Liver (tissue), 9 donors: ENCODE results near the gene GABARAP. TPM values are rescaled to one million over a fixed set of nuclear protein-coding genes. Genes with fewer than 3 reads are reported as not detected.

ENCODE experiments used
- DNase-seq: peaks from one replicate; pipeline ENCODE4 v3.0.0-alpha.2; 2017; ENCODE audit warnings: low spot score
- H3K27ac ChIP-seq, 2 donors: one replicate each; pipeline ENCODE4 v1.7.0; 2013; ENCODE audit warnings: inconsistent platforms in 2 of 2, low read length in 2 of 2, control low read depth in 1 of 2, low read depth in 1 of 2, mild to moderate bottlenecking in 1 of 2
- H3K27me3 ChIP-seq, 4 donors: one replicate each; pipeline versions ENCODE4 v1.6.1 to v1.7.0; 2013; ENCODE audit warnings: low read length in 3 of 4, inconsistent platforms in 1 of 4, mild to moderate bottlenecking in 1 of 4, moderate library complexity in 1 of 4; ENCODE audit not compliant: control insufficient read depth in 4 of 4, insufficient read depth in 4 of 4
- H3K36me3 ChIP-seq, 4 donors: one replicate each; pipeline versions ENCODE4 v1.6.1 to v1.7.0; 2013; ENCODE audit warnings: low read length in 3 of 4, mild to moderate bottlenecking in 3 of 4, low read depth in 1 of 4, moderate library complexity in 1 of 4; ENCODE audit not compliant: control insufficient read depth in 4 of 4, insufficient read depth in 3 of 4
- H3K4me1 ChIP-seq, 4 donors: one replicate each; pipeline versions ENCODE4 v1.6.1 to v1.7.0; 2013; ENCODE audit warnings: low read length in 3 of 4, mild to moderate bottlenecking in 3 of 4, moderate library complexity in 1 of 4; ENCODE audit not compliant: control insufficient read depth in 4 of 4, insufficient read depth in 4 of 4
- H3K4me3 ChIP-seq, 3 donors: one replicate each; pipeline versions ENCODE4 v1.6.1 to v1.7.0; 2013; ENCODE audit warnings: low read length in 3 of 3, control low read depth in 1 of 3, low read depth in 1 of 3, mild to moderate bottlenecking in 1 of 3
- H3K9ac ChIP-seq, 2 donors: one replicate each; pipeline ENCODE4 v1.7.0; 2013; ENCODE audit warnings: low read length in 2 of 2, mild to moderate bottlenecking in 2 of 2, moderate library complexity in 2 of 2, control low read depth in 1 of 2, low read depth in 1 of 2
- H3K9me3 ChIP-seq, 4 donors: one replicate each; pipeline versions ENCODE4 v1.6.1 to v1.7.0; 2013; ENCODE audit warnings: low read length in 3 of 4; ENCODE audit not compliant: control insufficient read depth in 4 of 4
- ATF3 ChIP-seq: IDR thresholded peaks from 2 replicates; pipeline ENCODE4 v1.6.1; 2016; ENCODE audit warnings: antibody characterized with exemption
- EGR1 ChIP-seq, 2 donors: IDR thresholded peaks; 2 replicates each; pipeline ENCODE4 v1.6.1; 2016 to 2018; ENCODE audit warnings: antibody characterized with exemption in 2 of 2, low read depth in 2 of 2
- FOXA1 ChIP-seq: IDR thresholded peaks from 2 replicates; pipeline ENCODE4 v1.6.1; 2016; ENCODE audit warnings: antibody characterized with exemption
- FOXA2 ChIP-seq: IDR thresholded peaks from 2 replicates; pipeline ENCODE4 v1.6.1; 2016; ENCODE audit warnings: antibody characterized with exemption
- GABPA ChIP-seq, 2 donors: IDR thresholded peaks in 1 of 2; conservative IDR thresholded peaks in 1 of 2; 2 replicates each; pipeline ENCODE4 v1.6.1; 2016; ENCODE audit warnings: antibody characterized with exemption in 2 of 2, mild to moderate bottlenecking in 1 of 2, moderate library complexity in 1 of 2
- HNF4A ChIP-seq, 2 donors: conservative IDR thresholded peaks; 2 replicates each; pipeline ENCODE4 v1.6.1; 2016; ENCODE audit warnings: antibody characterized with exemption in 2 of 2, mild to moderate bottlenecking in 2 of 2
- HNF4G ChIP-seq: IDR thresholded peaks from 2 replicates; pipeline ENCODE4 v1.6.1; 2016; ENCODE audit warnings: antibody characterized with exemption
- JUND ChIP-seq, 2 donors: IDR thresholded peaks; 2 replicates each; pipeline ENCODE4 v1.6.1; 2016; ENCODE audit warnings: antibody characterized with exemption in 2 of 2
- NR2F2 ChIP-seq: IDR thresholded peaks from 2 replicates; pipeline ENCODE4 v1.6.1; 2016; ENCODE audit warnings: antibody characterized with exemption
- RAD21 ChIP-seq, 2 donors: IDR thresholded peaks; 2 replicates each; pipeline ENCODE4 v1.6.1; 2016; ENCODE audit warnings: antibody characterized with exemption in 2 of 2, mild to moderate bottlenecking in 2 of 2
- RXRA ChIP-seq, 2 donors: IDR thresholded peaks; 2 replicates each; pipeline ENCODE4 v1.6.1; 2017 to 2018; ENCODE audit warnings: antibody characterized with exemption in 2 of 2, mild to moderate bottlenecking in 1 of 2
- SP1 ChIP-seq: IDR thresholded peaks from 2 replicates; pipeline ENCODE4 v1.6.1; 2018; ENCODE audit warnings: antibody characterized with exemption, mild to moderate bottlenecking
- TAF1 ChIP-seq: conservative IDR thresholded peaks from 2 replicates; pipeline ENCODE4 v1.6.1; 2016; ENCODE audit warnings: antibody characterized with exemption, mild to moderate bottlenecking
- YY1 ChIP-seq: IDR thresholded peaks from 2 replicates; pipeline ENCODE4 v1.6.1; 2016; ENCODE audit warnings: antibody characterized with exemption, mild to moderate bottlenecking
- WGBS: extraction: QIAGEN DNeasy Blood & Tissue Kit; methylation state at CpG from one replicate; pipeline ENCODE4 v1.1.7; 2013; 5-methylcytosine and 5-hydroxymethylcytosine counted together
- polyA plus RNA-seq, 2 donors: library from polyadenylated mRNA; stranded (reverse) in 1 of 2; unstranded in 1 of 2; fragments of 200-250 nt in 1 of 2; fragments of >200 nt in 1 of 2; fragmentation: Nextera tagmentation in 1 of 2; extraction: Ambion mirVana in 1 of 2; gene quantifications; one replicate each; pipeline versions ENCODE4 v1.2.1 to v1.2.3, GENCODE V29; 2013 to 2015
- total RNA-seq, 2 donors: library from RNA; depleted of rRNA; stranded (reverse); fragments of >200 nt; gene quantifications; one replicate each; pipeline ENCODE4 v1.2.3, GENCODE V29; 2014
- TF ChIP-seq, protein P1 (sequence below): IDR thresholded peaks from 2 replicates; pipeline ENCODE4 v1.6.1; 2016; ENCODE audit warnings: antibody characterized with exemption
- TF ChIP-seq, protein P2 (sequence below): fragments of 150-350 bp; IDR thresholded peaks from 2 replicates; pipeline ENCODE4 v1.5.1; 2017; ENCODE audit warnings: improper control_type of control experiment, low read depth, low read length; ENCODE audit not compliant: missing input control
- TF ChIP-seq, protein P3 (sequence below): IDR thresholded peaks from 2 replicates; pipeline ENCODE4 v1.6.1; 2016; ENCODE audit warnings: antibody characterized with exemption
- donor health status: healthy.
- donor health status: healthy.
- donor health status: healthy.
- donor health status: healthy.
- donor health status: healthy.

Gene GABARAP
- total and polyA plus RNA-seq, 4 donors: 74.4 to 489 (median 205) TPM

- Histone ChIP-seq H3K27me3 (no peaks in the 10 kb centered on the region), H3K9me3 (no peaks in the 10 kb centered on the region), H3K36me3 (peaks cover 12 to 47% (median 31%) of the 10 kb centered on the region in 4 donors), H3K4me1 (peaks cover 12 to 55% (median 41%) of the 10 kb centered on the region in 4 donors), H3K9ac (peak overlapping the region; percentile 78 to 79), H3K4me3 (peak overlapping the region; percentile 79 to 82 (median 82)), H3K27ac (peak overlapping the region; percentile 99)
- WGBS: 10% methylated on average over 11 of the region's 11 CpGs
- TF ChIP-seq TAF1 (no peak), RXRA (IDR thresholded peaks at IDR 0.05) (peak in 1 of 2 donors; percentile 61), EGR1 (IDR thresholded peaks at IDR 0.05; ENCODE audit: low read depth in 2 of 2) (no peak), SP1 (peak; percentile 66), FOXA2 (no peak), HNF4G (no peak), RAD21 (IDR thresholded peaks at IDR 0.05) (peak; percentile 59 to 69), HNF4A (conservative IDR thresholded peaks at IDR 0.05) (no peak), JUND (IDR thresholded peaks at IDR 0.05) (no peak), GABPA (IDR thresholded peaks at IDR 0.05 in 1 of 2, conservative IDR thresholded peaks at IDR 0.05 in 1 of 2) (peak in 1 of 2 donors; percentile 41), NR2F2 (no peak), ATF3 (peak; percentile 13)
- TF ChIP-seq, protein P1, sequence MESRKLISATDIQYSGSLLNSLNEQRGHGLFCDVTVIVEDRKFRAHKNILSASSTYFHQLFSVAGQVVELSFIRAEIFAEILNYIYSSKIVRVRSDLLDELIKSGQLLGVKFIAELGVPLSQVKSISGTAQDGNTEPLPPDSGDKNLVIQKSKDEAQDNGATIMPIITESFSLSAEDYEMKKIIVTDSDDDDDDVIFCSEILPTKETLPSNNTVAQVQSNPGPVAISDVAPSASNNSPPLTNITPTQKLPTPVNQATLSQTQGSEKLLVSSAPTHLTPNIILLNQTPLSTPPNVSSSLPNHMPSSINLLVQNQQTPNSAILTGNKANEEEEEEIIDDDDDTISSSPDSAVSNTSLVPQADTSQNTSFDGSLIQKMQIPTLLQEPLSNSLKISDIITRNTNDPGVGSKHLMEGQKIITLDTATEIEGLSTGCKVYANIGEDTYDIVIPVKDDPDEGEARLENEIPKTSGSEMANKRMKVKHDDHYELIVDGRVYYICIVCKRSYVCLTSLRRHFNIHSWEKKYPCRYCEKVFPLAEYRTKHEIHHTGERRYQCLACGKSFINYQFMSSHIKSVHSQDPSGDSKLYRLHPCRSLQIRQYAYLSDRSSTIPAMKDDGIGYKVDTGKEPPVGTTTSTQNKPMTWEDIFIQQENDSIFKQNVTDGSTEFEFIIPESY: no peak
- TF ChIP-seq, protein P2, sequence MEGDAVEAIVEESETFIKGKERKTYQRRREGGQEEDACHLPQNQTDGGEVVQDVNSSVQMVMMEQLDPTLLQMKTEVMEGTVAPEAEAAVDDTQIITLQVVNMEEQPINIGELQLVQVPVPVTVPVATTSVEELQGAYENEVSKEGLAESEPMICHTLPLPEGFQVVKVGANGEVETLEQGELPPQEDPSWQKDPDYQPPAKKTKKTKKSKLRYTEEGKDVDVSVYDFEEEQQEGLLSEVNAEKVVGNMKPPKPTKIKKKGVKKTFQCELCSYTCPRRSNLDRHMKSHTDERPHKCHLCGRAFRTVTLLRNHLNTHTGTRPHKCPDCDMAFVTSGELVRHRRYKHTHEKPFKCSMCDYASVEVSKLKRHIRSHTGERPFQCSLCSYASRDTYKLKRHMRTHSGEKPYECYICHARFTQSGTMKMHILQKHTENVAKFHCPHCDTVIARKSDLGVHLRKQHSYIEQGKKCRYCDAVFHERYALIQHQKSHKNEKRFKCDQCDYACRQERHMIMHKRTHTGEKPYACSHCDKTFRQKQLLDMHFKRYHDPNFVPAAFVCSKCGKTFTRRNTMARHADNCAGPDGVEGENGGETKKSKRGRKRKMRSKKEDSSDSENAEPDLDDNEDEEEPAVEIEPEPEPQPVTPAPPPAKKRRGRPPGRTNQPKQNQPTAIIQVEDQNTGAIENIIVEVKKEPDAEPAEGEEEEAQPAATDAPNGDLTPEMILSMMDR: no peak
- TF ChIP-seq, protein P3, sequence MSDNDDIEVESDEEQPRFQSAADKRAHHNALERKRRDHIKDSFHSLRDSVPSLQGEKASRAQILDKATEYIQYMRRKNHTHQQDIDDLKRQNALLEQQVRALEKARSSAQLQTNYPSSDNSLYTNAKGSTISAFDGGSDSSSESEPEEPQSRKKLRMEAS: no peak
- DNase-seq: no peak
Measured at GRCh38 chr17:7220593-7221277, 21.5 kb downstream of the GABARAP start.

- Histone ChIP-seq H3K9ac (peak within 1 kb of the TSS; percentile 78 to 79), H3K4me1 (peaks cover 12 to 60% (median 46%) of the 10 kb centered on the region in 4 donors), H3K36me3 (peaks cover 11 to 40% (median 27%) of the 10 kb centered on the region in 4 donors), H3K27ac (peak within 1 kb of the TSS; percentile 99), H3K4me3 (peak within 1 kb of the TSS; percentile 79 to 82 (median 82)), H3K9me3 (no peaks in the 10 kb centered on the region), H3K27me3 (no peaks in the 10 kb centered on the region)
- WGBS: under 1% methylated on average over 63 of the region's 63 CpGs
- peak; percentile 84 for DNase-seq
- TF ChIP-seq FOXA1: peak; percentile 55
- peak; percentile 92 to 99 for TF ChIP-seq EGR1 (IDR thresholded peaks at IDR 0.05; ENCODE audit: low read depth in 2 of 2)
- TF ChIP-seq FOXA2: peak; percentile 39
- TF ChIP-seq RAD21 (IDR thresholded peaks at IDR 0.05): peak; percentile 9 to 28
- peak in 1 of 2 donors; percentile 82 for TF ChIP-seq GABPA (IDR thresholded peaks at IDR 0.05 in 1 of 2, conservative IDR thresholded peaks at IDR 0.05 in 1 of 2)
- TF ChIP-seq YY1: peak; percentile 33
- peak; percentile 97 to 98 for TF ChIP-seq RXRA (IDR thresholded peaks at IDR 0.05)
- no peak for TF ChIP-seq ATF3
- TF ChIP-seq, protein P2: no peak
- peak; percentile 84 to 92 for TF ChIP-seq HNF4A (conservative IDR thresholded peaks at IDR 0.05)
- peak; percentile 48 for TF ChIP-seq HNF4G
- TF ChIP-seq, protein P3: peak; percentile 86
- TF ChIP-seq, protein P1: peak; percentile 49
- peak; percentile 51 for TF ChIP-seq NR2F2
- TF ChIP-seq TAF1: peak; percentile 54
Measured at GRCh38 chr17:7219812-7220592, 22.2 kb downstream of the GABARAP start, which contains the start of the genes ACADVL and DLG4. Gene ACADVL (plus strand): TSS chr17:7219938. CDS start chr17:7219985, 47 bp downstream. Gene DLG4 (minus strand): TSS chr17:7219836.
